ENCODE measurements around the gene SPRYD3. TPM values are rescaled to one million over a fixed set of nuclear protein-coding genes. Genes with fewer than 3 reads are reported as not detected.
"Not testable (repeated sequence)": the region's sequence is repeated elsewhere in the genome, so short reads cannot be mapped to it uniquely, and the experiment has no call there.

The SPRYD3 gene
- total and polyA plus RNA-seq, 2 of the 4 experiments (the other 2 are of a cell fraction): 25.6 to 27.8 TPM

DNA sequence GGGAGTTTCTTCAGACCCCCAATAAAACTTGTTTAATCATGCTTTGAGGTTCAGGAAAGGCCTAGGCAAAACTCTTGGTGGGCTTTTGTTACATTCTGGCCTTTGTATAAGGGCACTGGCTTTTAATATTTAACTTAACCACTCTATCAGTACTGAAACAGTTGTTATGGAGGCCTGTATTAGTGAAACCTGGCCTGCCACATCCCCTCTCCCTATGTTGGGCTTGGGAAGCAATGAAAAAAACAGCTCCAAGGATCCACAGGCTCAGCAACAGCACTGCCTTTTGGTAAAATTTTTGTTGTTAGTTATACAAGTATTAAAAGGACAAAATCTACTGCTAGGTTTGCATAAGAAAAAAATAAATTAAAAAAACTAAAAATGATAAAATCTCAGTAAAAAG, 34.8 kb upstream of the SPRYD3 start (continued):
- TF ChIP-seq, protein P1, sequence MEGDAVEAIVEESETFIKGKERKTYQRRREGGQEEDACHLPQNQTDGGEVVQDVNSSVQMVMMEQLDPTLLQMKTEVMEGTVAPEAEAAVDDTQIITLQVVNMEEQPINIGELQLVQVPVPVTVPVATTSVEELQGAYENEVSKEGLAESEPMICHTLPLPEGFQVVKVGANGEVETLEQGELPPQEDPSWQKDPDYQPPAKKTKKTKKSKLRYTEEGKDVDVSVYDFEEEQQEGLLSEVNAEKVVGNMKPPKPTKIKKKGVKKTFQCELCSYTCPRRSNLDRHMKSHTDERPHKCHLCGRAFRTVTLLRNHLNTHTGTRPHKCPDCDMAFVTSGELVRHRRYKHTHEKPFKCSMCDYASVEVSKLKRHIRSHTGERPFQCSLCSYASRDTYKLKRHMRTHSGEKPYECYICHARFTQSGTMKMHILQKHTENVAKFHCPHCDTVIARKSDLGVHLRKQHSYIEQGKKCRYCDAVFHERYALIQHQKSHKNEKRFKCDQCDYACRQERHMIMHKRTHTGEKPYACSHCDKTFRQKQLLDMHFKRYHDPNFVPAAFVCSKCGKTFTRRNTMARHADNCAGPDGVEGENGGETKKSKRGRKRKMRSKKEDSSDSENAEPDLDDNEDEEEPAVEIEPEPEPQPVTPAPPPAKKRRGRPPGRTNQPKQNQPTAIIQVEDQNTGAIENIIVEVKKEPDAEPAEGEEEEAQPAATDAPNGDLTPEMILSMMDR (conservative IDR thresholded peaks at IDR 0.05; ENCODE audit: low read depth, low read length): no peak

DNA sequence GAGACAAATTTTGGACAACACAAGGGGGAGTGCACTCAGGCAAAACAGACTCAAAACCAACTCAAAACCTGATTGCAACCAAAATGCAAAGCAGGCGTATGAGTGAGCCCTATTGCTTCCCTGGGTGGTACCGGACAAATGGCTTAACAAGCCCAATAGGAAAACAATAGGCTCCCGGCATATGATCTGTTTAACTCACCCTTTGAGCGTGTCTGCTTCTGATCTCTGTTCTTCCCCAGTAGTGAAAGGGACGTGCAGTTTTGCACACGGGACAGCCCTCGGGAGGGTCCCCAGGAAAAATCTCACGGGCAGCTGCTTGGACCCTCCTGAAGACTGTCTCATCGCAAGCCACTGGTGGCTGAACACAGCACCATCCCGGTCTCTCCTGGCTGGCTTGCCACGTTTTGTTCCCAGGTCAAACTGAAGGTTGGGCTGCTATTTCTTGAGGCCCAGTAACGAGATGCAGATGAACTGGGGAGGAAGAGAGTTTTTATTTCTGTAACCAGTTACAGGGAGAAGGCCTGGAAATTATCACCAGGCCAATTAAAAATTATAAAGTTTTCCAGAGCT, 34.0 kb upstream of the SPRYD3 start:
- in situ Hi-C loops (cut with MboI; ENCODE audit: low sequenced_read_pairs): no loop called here
- no peak for ATAC-seq (ENCODE audit: low read depth)
- 78% methylated on average over 3 of the region's 12 CpGs; no CpG with 5 or more reads in 1 of the 2 experiments for WGBS, 2 experiments (ENCODE audit: extremely low coverage in 2 of 2, insufficient read length in 1 of 2)

DNA sequence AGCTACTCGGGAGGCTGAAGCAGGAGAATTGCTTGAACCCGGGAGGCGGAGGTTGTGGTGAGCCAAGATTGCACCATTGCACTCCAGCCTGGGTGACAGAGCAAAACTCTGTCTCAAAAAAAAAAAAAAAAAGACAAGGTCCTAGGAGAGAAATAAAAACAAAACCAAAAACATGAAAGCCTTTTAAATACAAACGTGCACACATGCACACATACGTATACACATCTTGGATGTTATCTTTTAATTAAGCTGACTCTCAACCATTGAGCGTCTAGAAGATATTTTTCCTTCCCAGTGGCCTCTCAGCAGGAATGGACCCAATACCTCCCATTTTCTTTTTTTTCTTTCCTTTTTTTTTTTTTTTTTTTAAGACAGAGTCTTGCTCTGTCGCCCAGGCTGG, 33.2 kb upstream of the SPRYD3 start:
- dilution Hi-C loops (cut with HindIII; ENCODE audit: low sequenced_read_pairs, unreplicated experiment): not testable (repeated sequence)

More for the DNA sequence above, 34.0 kb upstream of the SPRYD3 start:
- Histone ChIP-seq H2AK9ac (replicated peaks; ENCODE audit: low read depth, low read length, poor library complexity) (no peak overlapping the region), H2AK5ac (ENCODE audit: low read depth, low read length) (no peak overlapping the region), H3K23ac (ENCODE audit: low read depth, low read length) (no peak overlapping the region), H2BK120ac (ENCODE audit: low read depth, low read length) (no peak overlapping the region), H3K36me3 (ENCODE audit: control insufficient read depth, insufficient read depth, low read length) (no peaks in the 10 kb centered on the region), H3K27ac (ENCODE audit: insufficient read depth, low read length) (no peak overlapping the region), H3K18ac (ENCODE audit: low read depth, low read length) (no peak overlapping the region), H2BK15ac (ENCODE audit: low read depth, low read length) (no peak overlapping the region), H4K8ac (ENCODE audit: low read depth in 2 of 2, low read length in 2 of 2) (no peak overlapping the region), H3K14ac (replicated peaks; ENCODE audit: low read depth, low read length) (no peak overlapping the region), H3K4me2 (ENCODE audit: low read depth, low read length) (no peak overlapping the region), H3K27me3 (ENCODE audit: control insufficient read depth, insufficient read depth, low read length) (no peaks in the 10 kb centered on the region), H3K56ac (ENCODE audit: extremely low read depth, insufficient read depth, low read length) (no peak overlapping the region), H3K4me3 (ENCODE audit: insufficient read depth, low read depth, low read length) (no peak overlapping the region), H4K5ac (ENCODE audit: low read depth, low read length) (no peak overlapping the region), H2BK20ac (ENCODE audit: low read depth, low read length) (no peak overlapping the region), H2BK5ac (ENCODE audit: low read depth, low read length, poor library complexity, severe bottlenecking) (no peak overlapping the region), H4K91ac (ENCODE audit: insufficient read depth, low read depth, low read length) (no peak overlapping the region), H3K9me3 (ENCODE audit: control insufficient read depth, insufficient read depth, low read length) (no peaks in the 10 kb centered on the region), H3K4me1 (ENCODE audit: control insufficient read depth, insufficient read depth, low read length) (no peaks in the 10 kb centered on the region), H4K20me1 (ENCODE audit: insufficient read depth, low read length) (no peaks in the 10 kb centered on the region), H3K9me1 (ENCODE audit: insufficient read depth, low read length) (no peaks in the 10 kb centered on the region), H2AFZ (replicated peaks; ENCODE audit: low read length, poor library complexity) (peak overlapping the region; percentile 11), H3K79me1 (ENCODE audit: low read depth in 1 of 2, low read length in 2 of 2) (no peaks in the 10 kb centered on the region), H3K9ac (ENCODE audit: low read depth, low read length) (no peak overlapping the region), H3K4ac (ENCODE audit: low read depth, low read length) (no peak overlapping the region)
- no TSS peak for BruUV-seq (replicated peaks)
- no peak for TF ChIP-seq SMC3 (IDR thresholded peaks at IDR 0.05; ENCODE audit: low read depth, low read length)
- ChIA-PET POLR2A (ENCODE audit: unreplicated experiment) (no interaction called here), CTCF (no interaction called here)
- dilution Hi-C loops (cut with HindIII; ENCODE audit: low sequenced_read_pairs, unreplicated experiment) (no loop called here), intact Hi-C loops (cut with micrococcal nuclease) (no loop called here)
- DNase-seq: no peak

More for the DNA sequence above, 33.2 kb upstream of the SPRYD3 start:
- H3K9ac ChIP-seq (ENCODE audit: low read depth, low read length); H3K23ac ChIP-seq (ENCODE audit: low read depth, low read length); H2BK15ac ChIP-seq (ENCODE audit: low read depth, low read length); H2BK5ac ChIP-seq (ENCODE audit: low read depth, low read length, poor library complexity, severe bottlenecking); intact Hi-C loops (cut with micrococcal nuclease); DNase-seq; H4K20me1 ChIP-seq (ENCODE audit: insufficient read depth, low read length); H4K5ac ChIP-seq (ENCODE audit: low read depth, low read length); H2BK20ac ChIP-seq (ENCODE audit: low read depth, low read length); H3K9me3 ChIP-seq (ENCODE audit: control insufficient read depth, insufficient read depth, low read length); BruUV-seq (replicated peaks); H3K27ac ChIP-seq (ENCODE audit: insufficient read depth, low read length); H4K91ac ChIP-seq (ENCODE audit: insufficient read depth, low read depth, low read length); H3K14ac ChIP-seq (replicated peaks; ENCODE audit: low read depth, low read length); H2BK120ac ChIP-seq (ENCODE audit: low read depth, low read length); H2AK9ac ChIP-seq (replicated peaks; ENCODE audit: low read depth, low read length, poor library complexity); H3K4me1 ChIP-seq (ENCODE audit: control insufficient read depth, insufficient read depth, low read length); H3K79me1 ChIP-seq (ENCODE audit: low read depth in 1 of 2, low read length in 2 of 2); H2AK5ac ChIP-seq (ENCODE audit: low read depth, low read length); H3K9me1 ChIP-seq (ENCODE audit: insufficient read depth, low read length); H2AFZ ChIP-seq (replicated peaks; ENCODE audit: low read length, poor library complexity); H3K56ac ChIP-seq (ENCODE audit: extremely low read depth, insufficient read depth, low read length); H4K8ac ChIP-seq (ENCODE audit: low read depth in 2 of 2, low read length in 2 of 2); in situ Hi-C loops (cut with MboI; ENCODE audit: low sequenced_read_pairs); H3K36me3 ChIP-seq (ENCODE audit: control insufficient read depth, insufficient read depth, low read length); ATAC-seq (ENCODE audit: low read depth); H3K18ac ChIP-seq (ENCODE audit: low read depth, low read length); POLR2A ChIA-PET (ENCODE audit: unreplicated experiment); H3K4me3 ChIP-seq (ENCODE audit: insufficient read depth, low read depth, low read length); H3K27me3 ChIP-seq (ENCODE audit: control insufficient read depth, insufficient read depth, low read length); H3K4me2 ChIP-seq (ENCODE audit: low read depth, low read length); CTCF ChIA-PET; H3K4ac ChIP-seq (ENCODE audit: low read depth, low read length): not testable (repeated sequence)
- WGBS, 2 experiments (ENCODE audit: extremely low coverage in 2 of 2, insufficient read length in 1 of 2): 100% methylated on average over 1 of the region's 7 CpGs; no CpG with 5 or more reads in 1 of the 2 experiments

Data from IMR-90 (cell line).